ENCODE data around the gene CDK14.

DNA sequence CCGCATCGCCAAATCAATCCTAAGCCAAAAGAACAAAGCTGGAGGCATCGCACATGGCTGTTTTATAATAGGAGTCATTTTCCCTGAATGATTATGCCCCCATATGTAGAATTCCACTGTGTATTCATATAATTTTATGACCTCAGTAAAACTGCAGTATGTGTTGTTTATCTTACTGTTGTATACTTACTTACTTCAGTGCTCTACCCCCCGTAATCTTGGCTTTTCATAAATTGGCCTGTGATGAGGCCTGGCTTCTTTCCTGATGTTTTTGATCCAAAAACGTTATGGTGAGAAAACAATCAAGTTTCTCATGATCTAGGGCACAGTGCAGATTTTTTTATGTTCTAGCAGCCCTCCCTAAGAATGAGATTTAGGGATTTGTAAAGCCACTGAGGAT is 361.8 kb downstream of the CDK14 start:
- TF ChIP-seq, protein P1, sequence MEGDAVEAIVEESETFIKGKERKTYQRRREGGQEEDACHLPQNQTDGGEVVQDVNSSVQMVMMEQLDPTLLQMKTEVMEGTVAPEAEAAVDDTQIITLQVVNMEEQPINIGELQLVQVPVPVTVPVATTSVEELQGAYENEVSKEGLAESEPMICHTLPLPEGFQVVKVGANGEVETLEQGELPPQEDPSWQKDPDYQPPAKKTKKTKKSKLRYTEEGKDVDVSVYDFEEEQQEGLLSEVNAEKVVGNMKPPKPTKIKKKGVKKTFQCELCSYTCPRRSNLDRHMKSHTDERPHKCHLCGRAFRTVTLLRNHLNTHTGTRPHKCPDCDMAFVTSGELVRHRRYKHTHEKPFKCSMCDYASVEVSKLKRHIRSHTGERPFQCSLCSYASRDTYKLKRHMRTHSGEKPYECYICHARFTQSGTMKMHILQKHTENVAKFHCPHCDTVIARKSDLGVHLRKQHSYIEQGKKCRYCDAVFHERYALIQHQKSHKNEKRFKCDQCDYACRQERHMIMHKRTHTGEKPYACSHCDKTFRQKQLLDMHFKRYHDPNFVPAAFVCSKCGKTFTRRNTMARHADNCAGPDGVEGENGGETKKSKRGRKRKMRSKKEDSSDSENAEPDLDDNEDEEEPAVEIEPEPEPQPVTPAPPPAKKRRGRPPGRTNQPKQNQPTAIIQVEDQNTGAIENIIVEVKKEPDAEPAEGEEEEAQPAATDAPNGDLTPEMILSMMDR (IDR thresholded peaks at IDR 0.05): no peak
- TF ChIP-seq EP300 (IDR thresholded peaks at IDR 0.05): no peak

Measured in upper lobe of left lung (tissue), 4 donors.